ENCODE data around the gene MLF2. TPM values are rescaled to one million over a fixed set of nuclear protein-coding genes. Genes with fewer than 3 reads are reported as not detected.

Gene MLF2
- total and polyA plus RNA-seq, 2 of the 13 experiments (the other 11 are each of a cell fraction or from before 2014, with no cell fraction given), result 88.1 to 167 TPM

GRCh38 chr12:6771091-6771495 is 18.2 kb upstream of the MLF2 start (continued):
- TF ChIP-seq THAP7 (CRISPR knock-in tag; IDR thresholded peaks at IDR 0.05) (no peak), SALL1 (CRISPR knock-in tag; IDR thresholded peaks at IDR 0.05) (no peak), ZNF263 (CRISPR knock-in tag; IDR thresholded peaks at IDR 0.05) (0 out of 2 replicates have a peak, but pooled peaks have one; percentile 8)

DNA sequence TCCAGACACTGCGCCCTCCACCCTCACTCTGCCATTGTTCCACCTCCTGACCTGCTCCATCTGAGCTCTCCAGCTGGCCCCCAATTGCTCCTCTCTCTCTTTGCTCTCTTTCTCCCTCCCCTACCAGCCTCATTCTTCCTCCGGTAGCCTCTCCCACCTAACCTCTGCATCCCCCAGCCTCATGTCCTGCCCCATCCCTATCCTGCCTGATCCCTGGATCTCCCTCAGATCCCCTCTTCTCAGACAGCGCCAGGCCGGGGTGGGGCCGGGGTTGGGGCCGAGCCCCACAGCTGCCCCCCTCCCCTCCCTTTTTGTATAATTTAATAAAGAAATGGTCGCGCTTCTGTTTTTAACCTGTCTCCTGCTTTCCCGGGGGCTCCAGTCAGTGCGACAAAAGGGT is 17.7 kb upstream of the MLF2 start:
- H3K27ac ChIP-seq (ENCODE audit: extremely low read length, insufficient read depth, low read length), result no peak overlapping the region
- no peaks in the 10 kb centered on the region for H3K9me3 ChIP-seq (ENCODE audit: low read length)
- no peak overlapping the region for H3K4me3 ChIP-seq (replicated peaks in 1 of 3; ENCODE audit: insufficient read depth in 1 of 3, low read depth in 2 of 3, low read length in 3 of 3)
- intact Hi-C loops (cut with micrococcal nuclease; ENCODE audit: unreplicated experiment) (no loop called here), in situ Hi-C loops (cut with HindIII; ENCODE audit: extremely low pct_ligation_motif_present, low pct_unique_long_range_greater_than_20kb) (no loop called here)
- TF ChIP-seq HOXA9 (CRISPR knock-in tag; IDR thresholded peaks at IDR 0.05; ENCODE audit: borderline replicate concordance) (no peak), NFYB (CRISPR knock-in tag; IDR thresholded peaks at IDR 0.05) (no peak), ETV6 (CRISPR knock-in tag; conservative IDR thresholded peaks at IDR 0.05) (no peak), MAFF (IDR thresholded peaks at IDR 0.05; ENCODE audit: low read depth, low read length) (no peak), TEAD2 (CRISPR knock-in tag; IDR thresholded peaks at IDR 0.05) (no peak), GATAD2A (CRISPR knock-in tag; IDR thresholded peaks at IDR 0.05) (no peak), MAFG (CRISPR knock-in tag; IDR thresholded peaks at IDR 0.05) (no peak), ZBTB39 (CRISPR knock-in tag; IDR thresholded peaks at IDR 0.05) (no peak), AGO1 (IDR thresholded peaks at IDR 0.05; ENCODE audit: low read depth, low read length, poor library complexity, severe bottlenecking) (no peak)
- no peak overlapping the region for H3K4me2 ChIP-seq (ENCODE audit: low read depth, low read length)
- no TSS peak for BruUV-seq (replicated peaks)
- H3K36me3 ChIP-seq (replicated peaks in 1 of 2; ENCODE audit: control insufficient read depth in 1 of 2, insufficient read depth in 2 of 2, low read length in 2 of 2), result peaks cover 0 to 11% of the 10 kb centered on the region in 2 experiments; a peak in 1 of 5 replicates
- DNase-seq (ENCODE audit: low spot score) (no peak), FAIRE-seq (no peak), ATAC-seq (no peak)
- H2AFZ ChIP-seq (ENCODE audit: low read length), result no peak overlapping the region
- POLR2A ChIA-PET, result interaction anchor here (0.9 to 8.3 kb wide), 3 partner anchors 10 to 47 kb away, joined by 3 to 162 read pairs (median 4); partner anchors contain the start of genes COPS7A and MLF2
- H3K27me3 ChIP-seq (ENCODE audit: control insufficient read depth in 1 of 2, insufficient read depth in 2 of 2, low read length in 2 of 2), result no peaks in the 10 kb centered on the region
- 0 out of 2 replicates have a peak, but pooled peaks cover 6% of the 10 kb centered on the region for H4K20me1 ChIP-seq (ENCODE audit: insufficient read depth, low read length)
- peaks cover 68% of the 10 kb centered on the region for H3K4me1 ChIP-seq (ENCODE audit: insufficient read depth, low read length)
- 98% methylated on average over 10 of the region's 10 CpGs for WGBS (ENCODE audit: low lambda C conversion rate)
- H3K9ac ChIP-seq (ENCODE audit: insufficient read depth, low read depth, low read length), result no peak overlapping the region
- H3K79me2 ChIP-seq (ENCODE audit: insufficient read depth, low read length), result peaks cover 20% of the 10 kb centered on the region
- CTCF ChIA-PET (ENCODE audit: low intra/inter-chr PET ratio, low total read pairs), result no interaction called here
